Body of pancreas (tissue), 4 donors: ENCODE results near the gene DYNC2H1. TPM values are rescaled to one million over a fixed set of nuclear protein-coding genes. Genes with fewer than 3 reads are reported as not detected.

Experiments used
- ATAC-seq: fragments of 150-250 bp; one replicate; pipeline ENCODE4 v1.9.1; 2016
- DNase-seq, 4 donors: peaks; one replicate each; pipeline ENCODE4 v3.0.0-alpha.2; 2019
- H3K27ac ChIP-seq, 4 donors: fragments of 200-600 bp; sonication (generic); 1 replicate in 3 of 4; 2 replicates in 1 of 4; pipeline versions ENCODE4 v1.5.1 to v1.6.1; 2016 to 2019; ENCODE audit warnings: mild to moderate bottlenecking in 1 of 4, mixed read lengths in 1 of 4, moderate library complexity in 1 of 4
- H3K27me3 ChIP-seq, 2 donors: fragments of 200-600 bp; sonication (generic); one replicate each; pipeline ENCODE4 v1.6.0; 2016; ENCODE audit warnings: mild to moderate bottlenecking in 1 of 2
- H3K36me3 ChIP-seq, 2 donors: fragments of 200-600 bp; sonication (generic); replicated peaks in 1 of 2; 2 replicates each; pipeline ENCODE4 v1.5.1; 2016; ENCODE audit warnings: low read depth in 2 of 2; ENCODE audit not compliant: insufficient read depth in 1 of 2
- H3K4me1 ChIP-seq: fragments of 200-600 bp; sonication (generic); one replicate; pipeline ENCODE4 v1.6.0; 2016
- H3K4me3 ChIP-seq, 2 donors: fragments of 200-600 bp; sonication (generic); 1 replicate in 1 of 2; 2 replicates in 1 of 2; pipeline ENCODE4 v1.5.1; 2016 to 2019
- H3K9me3 ChIP-seq, 3 donors: fragments of 200-600 bp; sonication (generic); 1 replicate in 2 of 3; 2 replicates in 1 of 3; pipeline ENCODE4 v1.5.1; 2016
- POLR2A ChIP-seq, 3 donors: fragments of 450-650 bp; IDR thresholded peaks; one replicate each; pipeline ENCODE4 v1.6.1; 2016; ENCODE audit warnings: antibody characterized with exemption in 3 of 3, mild to moderate bottlenecking in 2 of 3
- WGBS, 2 donors: methylation state at CpG; one replicate each; pipeline ENCODE4 v1.1.5; 2017; 5-methylcytosine and 5-hydroxymethylcytosine counted together
- intact Hi-C: fragments of 100-400 bp; cut with DNase I; formaldehyde crosslinking; loops from one replicate; pipeline ENCODE4 v1.15.1; 2023
- total RNA-seq, 2 donors: library from RNA; depleted of rRNA; stranded (reverse); fragments of >200 nt; gene quantifications; one replicate each; pipeline ENCODE4 v1.1.0, GENCODE V29; 2016
- TF ChIP-seq, protein P1 (sequence below), 7 experiments: fragments of 450-650 bp in 4 of 7; fragments of 200-600 bp in 3 of 7; sonication (generic) in 3 of 7; IDR thresholded peaks; one replicate each; pipeline ENCODE4 v1.5.1; 2016 to 2019; ENCODE audit warnings: antibody characterized with exemption in 7 of 7

Gene DYNC2H1
- total RNA-seq, 2 donors from 2014 or later = 12.2 to 19.5 TPM

- H3K36me3 ChIP-seq = no peaks in the 10 kb centered on the region
- peak within 1 kb of the TSS; percentile 69 to 88 (median 83) for H3K27ac ChIP-seq
- WGBS, 2 donors = 1% methylated on average over 33 to 54 of the region's 54 CpGs
- DNase-seq (peak; percentile 97 to 98 (median 98)), ATAC-seq (peak; percentile 100)
- no peaks in the 10 kb centered on the region for H3K9me3 ChIP-seq
- intact Hi-C loops = no loop called here
- TF ChIP-seq, protein P1, sequence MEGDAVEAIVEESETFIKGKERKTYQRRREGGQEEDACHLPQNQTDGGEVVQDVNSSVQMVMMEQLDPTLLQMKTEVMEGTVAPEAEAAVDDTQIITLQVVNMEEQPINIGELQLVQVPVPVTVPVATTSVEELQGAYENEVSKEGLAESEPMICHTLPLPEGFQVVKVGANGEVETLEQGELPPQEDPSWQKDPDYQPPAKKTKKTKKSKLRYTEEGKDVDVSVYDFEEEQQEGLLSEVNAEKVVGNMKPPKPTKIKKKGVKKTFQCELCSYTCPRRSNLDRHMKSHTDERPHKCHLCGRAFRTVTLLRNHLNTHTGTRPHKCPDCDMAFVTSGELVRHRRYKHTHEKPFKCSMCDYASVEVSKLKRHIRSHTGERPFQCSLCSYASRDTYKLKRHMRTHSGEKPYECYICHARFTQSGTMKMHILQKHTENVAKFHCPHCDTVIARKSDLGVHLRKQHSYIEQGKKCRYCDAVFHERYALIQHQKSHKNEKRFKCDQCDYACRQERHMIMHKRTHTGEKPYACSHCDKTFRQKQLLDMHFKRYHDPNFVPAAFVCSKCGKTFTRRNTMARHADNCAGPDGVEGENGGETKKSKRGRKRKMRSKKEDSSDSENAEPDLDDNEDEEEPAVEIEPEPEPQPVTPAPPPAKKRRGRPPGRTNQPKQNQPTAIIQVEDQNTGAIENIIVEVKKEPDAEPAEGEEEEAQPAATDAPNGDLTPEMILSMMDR (IDR thresholded peaks at IDR 0.05) = no peak
- peak; percentile 57 to 86 (median 85) for TF ChIP-seq POLR2A (IDR thresholded peaks at IDR 0.05)
- H3K4me3 ChIP-seq = peak within 1 kb of the TSS; percentile 73 to 96
- no peaks in the 10 kb centered on the region for H3K27me3 ChIP-seq
- peaks cover 24% of the 10 kb centered on the region for H3K4me1 ChIP-seq
Observed at GRCh38 chr11:103091801-103092524, 17.3 kb upstream of the DYNC2H1 start, which contains the start of gene DCUN1D5. DCUN1D5 (minus strand) TSS chr11:103092160; CDS start chr11:103091872, 288 bp downstream.

DNA sequence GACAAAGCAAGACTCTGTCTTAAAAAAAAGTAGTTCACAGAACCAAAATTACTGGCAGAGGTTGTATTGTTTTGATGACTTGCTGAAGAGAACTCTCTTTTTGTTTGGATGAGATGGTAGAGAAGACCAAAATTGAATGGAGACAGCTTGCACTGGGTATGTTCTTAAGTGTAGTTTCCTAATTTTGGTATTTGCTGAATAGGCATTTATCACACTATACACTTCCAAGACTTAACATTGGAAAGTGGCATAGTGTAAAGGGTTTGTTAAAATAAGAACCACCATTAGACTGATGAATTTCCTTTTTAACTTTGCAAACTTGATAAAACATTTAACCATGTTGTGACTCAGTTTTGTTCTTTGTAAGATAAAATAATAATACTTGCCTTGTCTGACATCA lies 11.9 kb upstream of the DYNC2H1 start:
- Histone ChIP-seq H3K27me3 (peaks cover 0 to 5% of the 10 kb centered on the region in 2 donors), H3K4me3 (no peak overlapping the region), H3K4me1 (peaks cover 6% of the 10 kb centered on the region), H3K27ac (no peak overlapping the region), H3K9me3 (no peaks in the 10 kb centered on the region), H3K36me3 (no peaks in the 10 kb centered on the region)
- no peak for TF ChIP-seq POLR2A (IDR thresholded peaks at IDR 0.05)
- TF ChIP-seq, protein P1 (IDR thresholded peaks at IDR 0.05) = no peak
- ATAC-seq = no peak
- DNase-seq = no peak
- intact Hi-C loops = no loop called here

- DNase-seq (peak in 1 of 4 donors; percentile 6), ATAC-seq (no peak)
- peaks cover 11% of the 10 kb centered on the region for H3K4me1 ChIP-seq
- H3K27me3 ChIP-seq = no peaks in the 10 kb centered on the region
- no peaks in the 10 kb centered on the region for H3K9me3 ChIP-seq
- H3K27ac ChIP-seq = peak overlapping the region in 3 of 4 donors; percentile 52 to 80 (median 77)
- no peaks in the 10 kb centered on the region for H3K36me3 ChIP-seq
- 19 to 22% methylated on average over 26 of the region's 26 CpGs for WGBS, 2 donors
- H3K4me3 ChIP-seq = peak overlapping the region; percentile 60 to 63
- TF ChIP-seq, protein P1 (IDR thresholded peaks at IDR 0.05) = no peak
- no peak for TF ChIP-seq POLR2A (IDR thresholded peaks at IDR 0.05)
- intact Hi-C loops = no loop called here
Observed at GRCh38 chr11:103109818-103110388, 677 bp downstream of the DYNC2H1 start.

- ATAC-seq (no peak), DNase-seq (no peak)
- no peaks in the 10 kb centered on the region for H3K9me3 ChIP-seq
- no peak for TF ChIP-seq POLR2A (IDR thresholded peaks at IDR 0.05)
- TF ChIP-seq, protein P1 (IDR thresholded peaks at IDR 0.05) = no peak
- H3K4me1 ChIP-seq = peaks cover 11% of the 10 kb centered on the region
- no peaks in the 10 kb centered on the region for H3K36me3 ChIP-seq
- peak overlapping the region in 1 of 2 donors; percentile 63 for H3K4me3 ChIP-seq
- no peak overlapping the region for H3K27ac ChIP-seq
- no peaks in the 10 kb centered on the region for H3K27me3 ChIP-seq
- intact Hi-C loops = no loop called here
Observed at GRCh38 chr11:103110391-103110790, 1.2 kb downstream of the DYNC2H1 start.
